CD8-positive, alpha-beta memory T cell (primary cell): ENCODE results near the gene BCL11A. TPM values are rescaled to one million over a fixed set of nuclear protein-coding genes. Genes with fewer than 3 reads are reported as not detected.
A peak's percentile ranks its signal among the peaks of the same experiment; 100 is the strongest.

Experiments
- CTCF ChIA-PET: fragments of 350-600 bp; sonication (Branson Sonifier 250); formaldehyde crosslinking; loops from one replicate; lab custom pipeline; 2021; ENCODE audit warnings: antibody characterized with exemption; lab: Charles Lee
- POLR2A ChIA-PET: fragments of 350-600 bp; sonication (Branson Sonifier 250); formaldehyde crosslinking; loops from one replicate; lab custom pipeline; 2021; ENCODE audit warnings: antibody characterized with exemption; lab: Charles Lee
- DNase-seq, 5 donors: peaks; one replicate each; pipeline versions ENCODE4 v3.0.0 to v3.0.0-alpha.2; 2020 to 2022; ENCODE audit warnings: mixed read lengths in 1 of 5
- H3K27ac ChIP-seq: one replicate; pipeline ENCODE4 v1.7.0; 2013; ENCODE audit warnings: low read depth, mild to moderate bottlenecking, low read length, moderate library complexity
- H3K27me3 ChIP-seq: 2 replicates; pipeline ENCODE4 v1.7.0; 2013; ENCODE audit warnings: low read length, mild to moderate bottlenecking; ENCODE audit not compliant: insufficient read depth, poor library complexity, severe bottlenecking
- H3K36me3 ChIP-seq: 2 replicates; pipeline ENCODE4 v1.7.0; 2013; ENCODE audit warnings: mild to moderate bottlenecking, low read length, moderate library complexity; ENCODE audit not compliant: insufficient read depth
- H3K4me1 ChIP-seq: 2 replicates; pipeline ENCODE4 v1.7.0; 2013; ENCODE audit warnings: mild to moderate bottlenecking, low read length, moderate library complexity; ENCODE audit not compliant: insufficient read depth
- H3K4me3 ChIP-seq: 2 replicates; pipeline ENCODE4 v1.7.0; 2013; ENCODE audit warnings: mild to moderate bottlenecking, low read length
- H3K9me3 ChIP-seq: 2 replicates; pipeline ENCODE4 v1.7.0; 2013; ENCODE audit warnings: mild to moderate bottlenecking, low read length
- H3K27ac Mint-ChIP-seq, 8 donors: one replicate each; pipeline ENCODE4 v1.8.0; 2020 to 2021; ENCODE audit warnings: mixed read lengths in 8 of 8, mild to moderate bottlenecking in 6 of 8, inconsistent platforms in 3 of 8, moderate library complexity in 3 of 8
- H3K27me3 Mint-ChIP-seq, 2 donors: one replicate each; pipeline ENCODE4 v1.8.0; 2020 to 2021; ENCODE audit warnings: mixed read lengths in 2 of 2, mild to moderate bottlenecking in 1 of 2, moderate library complexity in 1 of 2
- H3K36me3 Mint-ChIP-seq, 3 donors: one replicate each; pipeline ENCODE4 v1.8.0; 2020 to 2021; ENCODE audit warnings: mixed read lengths in 3 of 3, inconsistent platforms in 1 of 3, mild to moderate bottlenecking in 1 of 3
- H3K4me1 Mint-ChIP-seq, 3 donors: one replicate each; pipeline ENCODE4 v1.8.0; 2020 to 2021; ENCODE audit warnings: mixed read lengths in 3 of 3, inconsistent platforms in 1 of 3, mild to moderate bottlenecking in 1 of 3
- H3K4me3 Mint-ChIP-seq, 7 donors: one replicate each; pipeline ENCODE4 v1.8.0; 2020 to 2021; ENCODE audit warnings: mixed read lengths in 7 of 7, mild to moderate bottlenecking in 6 of 7, moderate library complexity in 4 of 7, inconsistent platforms in 2 of 7
- H3K9me3 Mint-ChIP-seq, 5 donors: one replicate each; pipeline ENCODE4 v1.8.0; 2020 to 2022; ENCODE audit warnings: mixed read lengths in 5 of 5, mild to moderate bottlenecking in 3 of 5, moderate library complexity in 2 of 5, inconsistent platforms in 1 of 5
- polyA plus RNA-seq: library from polyadenylated mRNA; unstranded; fragments of 300-500 nt; fragmentation: Illumina TruSeq; gene quantifications from one replicate; pipeline ENCODE4 v1.2.3, GENCODE V29; 2021
- total RNA-seq, 2 experiments: library from RNA; stranded (reverse); gene quantifications; one replicate each; pipeline ENCODE4 v1.2.3, GENCODE V29; 2021

The BCL11A gene
- total and polyA plus RNA-seq, 3 experiments from 2014 or later: 0.07 to 0.15 TPM; not detected in 1

- POLR2A ChIA-PET: interaction anchor here (0.7 kb wide), 1 partner anchor 23 kb away, joined by 3 read pairs; no protein-coding TSS in a partner anchor
- Mint-ChIP-seq H3K4me1 (peaks cover 21 to 43% (median 24%) of the 10 kb centered on the region in 3 donors), H3K9me3 (peaks cover 0 to 5% (median 0%) of the 10 kb centered on the region in 5 donors), H3K4me3 (peak overlapping the region in 3 of 7 donors; percentile 58 to 86 (median 73)), H3K27me3 (peaks cover 59 to 81% of the 10 kb centered on the region in 2 donors), H3K36me3 (no peaks in the 10 kb centered on the region), H3K27ac (no peak overlapping the region)
- H3K4me1 ChIP-seq: peaks cover 20% of the 10 kb centered on the region
- no peak overlapping the region for H3K27ac ChIP-seq
- DNase-seq: no peak
- no peaks in the 10 kb centered on the region for H3K9me3 ChIP-seq
- no peaks in the 10 kb centered on the region for H3K36me3 ChIP-seq
- peaks cover 51% of the 10 kb centered on the region for H3K27me3 ChIP-seq
- CTCF ChIA-PET: no interaction called here
- H3K4me3 ChIP-seq: no peak overlapping the region
Measured at GRCh38 chr2:60548311-60548710, 5.1 kb downstream of the BCL11A start.

DNA sequence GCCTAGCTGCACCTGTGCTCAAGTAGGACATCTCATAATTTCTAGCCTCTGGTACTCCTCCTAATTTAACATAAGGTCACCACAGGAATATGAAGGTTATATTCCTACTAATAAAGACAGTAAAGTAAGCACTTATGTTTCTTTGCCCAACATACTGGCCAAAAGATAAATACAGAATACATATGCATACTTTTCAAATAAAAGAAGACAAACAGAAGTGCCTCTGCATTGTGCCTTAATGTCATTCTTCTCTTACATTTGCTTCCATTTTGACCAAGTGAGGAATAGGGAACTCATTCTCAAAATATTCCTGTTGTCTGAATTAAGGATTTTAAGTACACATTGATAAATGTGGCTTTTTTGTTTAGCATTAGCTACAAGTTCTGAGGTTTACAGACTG is 5.6 kb downstream of the BCL11A start:
- POLR2A ChIA-PET: interaction anchor here (0.7 kb wide), 1 partner anchor 23 kb away, joined by 3 read pairs; no protein-coding TSS in a partner anchor
- peaks cover 50% of the 10 kb centered on the region for H3K27me3 ChIP-seq
- Mint-ChIP-seq H3K4me3 (peak overlapping the region in 1 of 7 donors; percentile 54), H3K36me3 (no peaks in the 10 kb centered on the region), H3K27ac (no peak overlapping the region), H3K9me3 (peaks cover 0 to 5% (median 0%) of the 10 kb centered on the region in 5 donors), H3K27me3 (peaks cover 63 to 84% of the 10 kb centered on the region in 2 donors), H3K4me1 (peaks cover 21 to 38% (median 24%) of the 10 kb centered on the region in 3 donors)
- H3K9me3 ChIP-seq: no peaks in the 10 kb centered on the region
- H3K27ac ChIP-seq: no peak overlapping the region
- no peak overlapping the region for H3K4me3 ChIP-seq
- H3K4me1 ChIP-seq: peaks cover 20% of the 10 kb centered on the region
- no peaks in the 10 kb centered on the region for H3K36me3 ChIP-seq
- CTCF ChIA-PET: no interaction called here
- no peak for DNase-seq

- H3K27ac ChIP-seq: no peak overlapping the region
- POLR2A ChIA-PET: no interaction called here
- Mint-ChIP-seq H3K9me3 (peaks cover 0 to 5% (median 0%) of the 10 kb centered on the region in 5 donors), H3K27ac (no peak overlapping the region), H3K4me1 (peaks cover 18 to 30% (median 19%) of the 10 kb centered on the region in 3 donors), H3K4me3 (no peak overlapping the region), H3K27me3 (peaks cover 57 to 88% of the 10 kb centered on the region in 2 donors), H3K36me3 (no peaks in the 10 kb centered on the region)
- H3K9me3 ChIP-seq: no peaks in the 10 kb centered on the region
- CTCF ChIA-PET: interaction anchor here (0.6 kb wide), 1 partner anchor 20 kb away, joined by 3 read pairs; no protein-coding TSS in a partner anchor
- H3K4me3 ChIP-seq: no peak overlapping the region
- no peaks in the 10 kb centered on the region for H3K36me3 ChIP-seq
- H3K4me1 ChIP-seq: peaks cover 14% of the 10 kb centered on the region
- DNase-seq: no peak
- peaks cover 45% of the 10 kb centered on the region for H3K27me3 ChIP-seq
Measured at GRCh38 chr2:60546756-60547420, 6.6 kb downstream of the BCL11A start.

GRCh38 chr2:60544954-60545560 is 8.4 kb downstream of the BCL11A start:
- peaks cover 35% of the 10 kb centered on the region for H3K27me3 ChIP-seq
- H3K4me1 ChIP-seq: peaks cover 5% of the 10 kb centered on the region

DNA sequence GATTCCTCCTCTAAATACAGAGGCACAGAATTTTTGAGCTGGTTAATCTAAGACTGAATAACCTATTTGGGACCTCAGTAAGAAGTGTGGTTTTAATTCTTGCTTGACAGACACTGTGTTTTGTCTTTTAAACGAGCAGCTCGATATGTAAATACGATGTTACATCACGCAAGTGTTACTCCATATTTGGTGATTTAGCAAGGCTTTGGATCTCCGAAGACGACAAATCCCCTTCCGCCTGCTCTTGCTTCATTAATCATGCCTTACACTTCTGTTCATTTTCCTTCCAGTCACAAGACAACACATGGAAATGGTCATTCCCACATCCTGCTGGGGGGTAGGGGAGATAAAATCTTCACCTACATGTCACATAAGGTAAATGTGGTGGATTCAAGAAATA is 9.4 kb downstream of the BCL11A start:
- ChIA-PET CTCF (no interaction called here), POLR2A (no interaction called here)
- Histone ChIP-seq H3K4me1 (no peaks in the 10 kb centered on the region), H3K36me3 (no peaks in the 10 kb centered on the region), H3K27me3 (peaks cover 28% of the 10 kb centered on the region), H3K27ac (no peak overlapping the region), H3K4me3 (no peak overlapping the region), H3K9me3 (no peaks in the 10 kb centered on the region)
- DNase-seq: no peak
- Mint-ChIP-seq H3K4me3 (no peak overlapping the region), H3K27me3 (peaks cover 42 to 91% of the 10 kb centered on the region in 2 donors), H3K36me3 (no peaks in the 10 kb centered on the region), H3K9me3 (peaks cover 0 to 4% (median 0%) of the 10 kb centered on the region in 5 donors), H3K4me1 (peaks cover 4 to 6% (median 5%) of the 10 kb centered on the region in 3 donors), H3K27ac (no peak overlapping the region)

More at GRCh38 chr2:60544954-60545560, 8.4 kb downstream of the BCL11A start:
- Mint-ChIP-seq H3K27me3 (peaks cover 47 to 90% of the 10 kb centered on the region in 2 donors), H3K9me3 (peaks cover 0 to 5% (median 0%) of the 10 kb centered on the region in 5 donors), H3K4me1 (peaks cover 10 to 14% (median 14%) of the 10 kb centered on the region in 3 donors), H3K4me3 (peak overlapping the region in 1 of 7 donors; percentile 71), H3K27ac (no peak overlapping the region), H3K36me3 (no peaks in the 10 kb centered on the region)
- no peaks in the 10 kb centered on the region for H3K9me3 ChIP-seq
- POLR2A ChIA-PET: no interaction called here
- H3K27ac ChIP-seq: no peak overlapping the region
- no peaks in the 10 kb centered on the region for H3K36me3 ChIP-seq
- DNase-seq: no peak
- H3K4me3 ChIP-seq: no peak overlapping the region
- CTCF ChIA-PET: no interaction called here

DNA sequence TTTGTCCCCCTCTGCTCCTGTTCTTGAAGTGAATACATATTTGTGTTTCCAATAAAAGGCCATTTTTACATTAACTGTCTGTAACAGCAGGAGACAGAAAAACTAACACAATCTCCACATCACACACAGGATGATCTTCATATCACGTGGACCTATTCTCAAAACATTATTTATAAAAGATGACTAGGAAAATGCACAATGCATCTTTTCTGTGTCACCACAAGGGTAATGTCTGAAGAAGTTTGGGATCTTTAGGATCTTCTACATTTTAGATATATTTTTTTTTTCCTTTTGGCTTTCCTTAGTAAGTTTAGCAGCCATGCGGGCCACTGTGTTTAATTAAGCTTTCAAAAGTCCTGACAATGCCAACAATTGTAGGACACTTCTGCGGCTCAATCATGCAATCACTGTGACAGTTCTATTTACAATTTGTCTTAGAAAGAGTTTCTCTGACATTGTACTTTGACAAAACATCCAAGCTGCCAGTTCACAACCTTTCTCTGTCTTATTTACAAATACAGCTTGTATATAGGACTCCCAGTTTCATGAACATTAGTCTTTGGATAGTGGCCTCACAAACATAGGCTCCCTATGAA is 12.3 kb downstream of the BCL11A start:
- Histone ChIP-seq H3K36me3 (no peaks in the 10 kb centered on the region), H3K4me3 (no peak overlapping the region), H3K9me3 (no peaks in the 10 kb centered on the region), H3K27me3 (peaks cover 9% of the 10 kb centered on the region), H3K4me1 (no peaks in the 10 kb centered on the region), H3K27ac (no peak overlapping the region)
- Mint-ChIP-seq H3K4me3 (no peak overlapping the region), H3K9me3 (no peaks in the 10 kb centered on the region), H3K36me3 (no peaks in the 10 kb centered on the region), H3K4me1 (no peaks in the 10 kb centered on the region), H3K27ac (no peak overlapping the region), H3K27me3 (peaks cover 25 to 80% of the 10 kb centered on the region in 2 donors)
- DNase-seq: no peak
- CTCF ChIA-PET: no interaction called here
- POLR2A ChIA-PET: no interaction called here

DNA sequence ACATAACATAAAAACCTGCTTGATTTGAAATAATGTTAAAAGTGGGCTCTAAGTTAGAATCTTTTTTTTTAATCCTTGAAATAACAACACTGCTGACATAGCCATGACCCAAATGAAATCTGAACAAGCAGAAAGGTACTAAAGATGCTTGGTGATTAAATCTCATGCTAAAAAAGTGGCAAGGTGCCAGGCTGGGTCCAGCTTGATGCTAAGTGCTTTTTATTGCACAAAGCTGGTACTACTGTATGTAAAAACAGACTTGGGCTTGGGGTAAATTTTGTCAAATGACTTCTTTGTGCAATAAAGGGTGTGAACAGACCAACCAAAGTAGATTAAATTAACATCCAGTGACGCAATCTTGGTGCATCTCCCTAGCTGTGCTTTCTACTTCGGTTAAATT is 13.4 kb downstream of the BCL11A start:
- Mint-ChIP-seq H3K9me3 (no peaks in the 10 kb centered on the region), H3K4me1 (no peaks in the 10 kb centered on the region), H3K36me3 (no peaks in the 10 kb centered on the region), H3K4me3 (no peak overlapping the region), H3K27ac (no peak overlapping the region), H3K27me3 (peaks cover 19 to 78% of the 10 kb centered on the region in 2 donors)
- no peak overlapping the region for H3K27ac ChIP-seq
- no peak for DNase-seq
- H3K4me1 ChIP-seq: no peaks in the 10 kb centered on the region
- no peaks in the 10 kb centered on the region for H3K36me3 ChIP-seq
- ChIA-PET POLR2A (no interaction called here), CTCF (no interaction called here)
- H3K4me3 ChIP-seq: no peak overlapping the region
- no peaks in the 10 kb centered on the region for H3K9me3 ChIP-seq
- H3K27me3 ChIP-seq: peaks cover 5% of the 10 kb centered on the region

- Mint-ChIP-seq H3K4me3 (no peak overlapping the region), H3K27ac (no peak overlapping the region), H3K9me3 (no peaks in the 10 kb centered on the region), H3K27me3 (peaks cover 13 to 73% of the 10 kb centered on the region in 2 donors), H3K4me1 (no peaks in the 10 kb centered on the region), H3K36me3 (no peaks in the 10 kb centered on the region)
- POLR2A ChIA-PET: no interaction called here
- Histone ChIP-seq H3K27ac (no peak overlapping the region), H3K27me3 (no peaks in the 10 kb centered on the region), H3K4me1 (no peaks in the 10 kb centered on the region), H3K9me3 (no peaks in the 10 kb centered on the region), H3K36me3 (no peaks in the 10 kb centered on the region), H3K4me3 (no peak overlapping the region)
- no peak for DNase-seq
- CTCF ChIA-PET: no interaction called here
Measured at GRCh38 chr2:60539140-60539539, 14.3 kb downstream of the BCL11A start.
